ENCODE measurements around the gene COA3. TPM values are rescaled to one million over a fixed set of nuclear protein-coding genes. Genes with fewer than 3 reads are reported as not detected.

Gene COA3
- total RNA-seq, 1 experiment from 2014 or later = 74.2 TPM

DNA sequence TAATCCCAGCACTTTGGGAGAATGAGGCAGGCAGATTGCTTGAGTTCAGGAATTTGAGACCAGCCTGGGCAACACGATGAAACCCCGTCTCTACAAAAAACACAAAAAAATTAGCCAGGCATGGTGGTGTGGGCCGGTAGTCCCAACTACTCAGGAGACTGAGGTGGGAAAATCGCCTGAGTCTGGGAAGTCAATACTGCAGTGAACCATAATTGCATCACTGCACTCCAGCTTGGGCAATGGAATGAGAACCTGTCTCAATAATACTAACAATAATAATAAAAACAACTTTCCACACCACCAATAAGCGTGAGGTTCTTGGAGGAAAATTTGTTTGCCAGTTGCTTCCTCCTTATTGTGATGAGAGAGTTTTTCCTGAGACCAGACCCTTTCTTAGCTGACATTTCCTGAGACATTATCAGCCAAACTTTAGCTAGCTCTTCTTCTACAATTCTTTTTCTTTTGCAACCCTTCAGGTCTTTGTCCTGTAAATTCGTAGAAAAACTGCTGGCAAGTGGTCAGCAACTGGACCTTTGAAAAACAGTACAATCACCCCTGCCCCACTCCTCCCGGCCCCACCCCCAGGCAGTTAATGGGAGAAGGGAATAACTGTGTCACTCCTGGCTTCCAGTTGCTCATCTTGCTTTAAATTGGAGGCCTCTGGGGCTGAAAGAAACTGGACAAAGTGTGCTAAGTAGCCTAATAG is 50.1 kb downstream of the COA3 start:
- Histone ChIP-seq H2BK12ac (ENCODE audit: insufficient read length, low read depth, low read length) (no peak overlapping the region), H2BK20ac (ENCODE audit: low read depth, low read length, poor library complexity, severe bottlenecking) (no peak overlapping the region), H2BK120ac (ENCODE audit: low read depth, low read length, poor library complexity, severe bottlenecking) (no peak overlapping the region), H4K5ac (ENCODE audit: insufficient read length, low read depth, low read length) (no peak overlapping the region), H3K18ac (ENCODE audit: insufficient read length, low read depth, low read length) (no peak overlapping the region), H3K56ac (ENCODE audit: insufficient read length, low read depth, low read length) (no peak overlapping the region), H3K27me3 (ENCODE audit: insufficient read depth, low read length) (peaks cover 2% of the 10 kb centered on the region; the same call in 1 of the 2 replicates), H2AK5ac (ENCODE audit: insufficient read length, low read length) (no peak overlapping the region), H3K4me2 (ENCODE audit: insufficient read depth, insufficient read length, low read length) (no peak overlapping the region), H2BK5ac (ENCODE audit: insufficient read length, low read length) (no peak overlapping the region), H3K23ac (ENCODE audit: insufficient read length, low read depth, low read length) (no peak overlapping the region), H4K91ac (ENCODE audit: insufficient read length, low read depth, low read length) (no peak overlapping the region), H3K79me2 (ENCODE audit: insufficient read depth, low read length) (no peaks in the 10 kb centered on the region), H3K9me3 (ENCODE audit: control insufficient read depth, low read depth, low read length) (no peaks in the 10 kb centered on the region), H2AFZ (ENCODE audit: low read length) (no peak overlapping the region), H3K4ac (ENCODE audit: low read depth, low read length) (no peak overlapping the region), H3K9ac (ENCODE audit: extremely low read depth, insufficient read length, low read length) (no peak overlapping the region), H2BK15ac (ENCODE audit: low read depth, low read length) (no peak overlapping the region), H3K79me1 (ENCODE audit: insufficient read depth, low read depth, low read length, poor library complexity, severe bottlenecking) (no peaks in the 10 kb centered on the region), H3T11ph (ENCODE audit: low read length) (no peak overlapping the region), H3K27ac (ENCODE audit: insufficient read length, low read depth, low read length) (no peak overlapping the region), H3K23me2 (ENCODE audit: insufficient read length, low read depth, low read length, poor library complexity, severe bottlenecking) (peaks cover 6% of the 10 kb centered on the region), H3K4me1 (ENCODE audit: insufficient read depth, low read length) (peaks cover 2% of the 10 kb centered on the region; the same call in 1 of the 2 replicates), H4K8ac (replicated peaks; ENCODE audit: insufficient read length, low read depth, low read length) (no peak overlapping the region), H3K14ac (ENCODE audit: insufficient read depth, low read length) (no peak overlapping the region), H4K20me1 (ENCODE audit: control insufficient read depth, insufficient read depth, insufficient read length) (no peaks in the 10 kb centered on the region)
- Mint-ChIP-seq H3K4me3 (no peak overlapping the region), H3K4me1 (peaks cover 26% of the 10 kb centered on the region in 2 experiments), H3K36me3 (ENCODE audit: insufficient read depth in 1 of 3, low read depth in 3 of 3) (no peaks in the 10 kb centered on the region; a peak in 1 of 7 replicates), H3K27me3 (ENCODE audit: low read depth) (peaks cover 33% of the 10 kb centered on the region), H3K27ac (no peak overlapping the region), H3K9me3 (peaks cover 4 to 8% of the 10 kb centered on the region in 2 experiments; a peak in 4 of 5 replicates)
- no peak for TF ChIP-seq CTCF (conservative IDR thresholded peaks at IDR 0.05)
- DNase-seq = no peak
- WGBS (ENCODE audit: extremely low coverage, insufficient read length, low lambda C conversion rate) = no CpG with 5 or more reads among the region's 7 CpGs

Small RNA genes within 50 kb of the gene (microRNA-seq; reads per million reads assigned to microRNA genes)
- gene MIR6781 (ENCODE audit: borderline microRNAs expressed) = not detected

Other genes starting within 250 kb of the COA3 start
- 1.3 and 1.5 TPM in 2 replicates for gene HSD17B1, start 245.8 kb downstream of the COA3 start, total RNA-seq (2021)
- gene COASY, start 236.6 kb downstream of the COA3 start, total RNA-seq (2021) = 81.4 and 84.1 TPM in 2 replicates
- 42.1 and 45.3 TPM in 2 replicates for gene MLX, start 231.6 kb downstream of the COA3 start, total RNA-seq (2021)
- gene PSMC3IP, start 221.0 kb downstream of the COA3 start, total RNA-seq (2021) = 36.0 and 37.4 TPM in 2 replicates
- gene RETREG3, start 189.3 kb downstream of the COA3 start, total RNA-seq (2021) = 47.3 and 51.1 TPM in 2 replicates
- gene TUBG1, start 189.0 kb downstream of the COA3 start, total RNA-seq (2021) = 117 and 122 TPM in 2 replicates
- gene TUBG2, start 139.4 kb downstream of the COA3 start, total RNA-seq (2021) = 20.4 and 22.0 TPM in 2 replicates
- 21.4 and 22.3 TPM in 2 replicates for gene PLEKHH3, start 121.7 kb downstream of the COA3 start, total RNA-seq (2021)
- gene CCR10, start 116.9 kb downstream of the COA3 start, total RNA-seq (2021) = 1.0 TPM in 2 replicates
- 7.5 and 7.7 TPM in 2 replicates for gene CNTNAP1, start 116.2 kb downstream of the COA3 start, total RNA-seq (2021)
- gene EZH1, start 53.7 kb downstream of the COA3 start, total RNA-seq (2021) = 17.9 and 18.6 TPM in 2 replicates
- 10.9 and 11.7 TPM in 2 replicates for gene RAMP2, start 37.5 kb downstream of the COA3 start, total RNA-seq (2021)
- 111 and 113 TPM in 2 replicates for gene VPS25, start 25.3 kb downstream of the COA3 start, total RNA-seq (2021)
- 1.9 and 2.6 TPM in 2 replicates for gene WNK4, start 18.1 kb downstream of the COA3 start, total RNA-seq (2021)
- not detected in 2 replicates for gene CNTD1, start 157 bp upstream of the COA3 start, total RNA-seq (2021)
- 60.1 and 69.2 TPM in 2 replicates for gene BECN1, start 25.6 kb upstream of the COA3 start, total RNA-seq (2021)
- 205 and 222 TPM in 2 replicates for gene PSME3, start 34.7 kb upstream of the COA3 start, total RNA-seq (2021)
- 5.7 and 7.1 TPM in 2 replicates for gene AOC2, start 45.9 kb upstream of the COA3 start, total RNA-seq (2021)
- gene AOC3, start 52.5 kb upstream of the COA3 start, total RNA-seq (2021) = 2.6 and 2.8 TPM in 2 replicates
- not detected in 2 replicates for gene G6PC1, start 102.1 kb upstream of the COA3 start, total RNA-seq (2021)
- gene AARSD1, start 165.8 kb upstream of the COA3 start, total RNA-seq (2021) = 65.1 and 68.7 TPM in 2 replicates
- gene PTGES3L, start 181.4 kb upstream of the COA3 start, total RNA-seq (2021) = 4.0 and 4.2 TPM in 2 replicates
- 18.3 and 18.8 TPM in 2 replicates for gene RUNDC1, start 181.9 kb upstream of the COA3 start, total RNA-seq (2021)
- 1,514 and 1,552 TPM in 2 replicates for gene RPL27, start 199.7 kb upstream of the COA3 start, total RNA-seq (2021)
- gene IFI35, start 208.1 kb upstream of the COA3 start, total RNA-seq (2021) = 3.1 and 4.2 TPM in 2 replicates
- gene VAT1, start 223.7 kb upstream of the COA3 start, total RNA-seq (2021) = 262 and 274 TPM in 2 replicates
- 47.8 and 50.7 TPM in 2 replicates for gene RND2, start 226.5 kb upstream of the COA3 start, total RNA-seq (2021)

Data from H9 (cell line).